WTC11 (cell line): ENCODE results near the gene TFF3.

ENCODE experiments used
- CREB1 ChIP-seq: sonication (generic); formaldehyde crosslinking; IDR thresholded peaks from 2 replicates; pipeline ENCODE4 v1.8.0; 2023; ENCODE audit warnings: mild to moderate bottlenecking, missing genetic modification reagents
- CTCF ChIP-seq: fragments of 200-600 bp; IDR thresholded peaks from 2 replicates; pipeline ENCODE4 v1.8.0; 2022; ENCODE audit warnings: antibody characterized with exemption
- E2F1 ChIP-seq: sonication (generic); formaldehyde crosslinking; IDR thresholded peaks from 2 replicates; pipeline ENCODE4 v1.8.0; 2022; ENCODE audit warnings: mild to moderate bottlenecking, missing genetic modification reagents
- FOXK1 ChIP-seq: sonication (generic); formaldehyde crosslinking; IDR thresholded peaks from 2 replicates; pipeline ENCODE4 v1.8.0; 2022; ENCODE audit warnings: mild to moderate bottlenecking, moderate library complexity, missing genetic modification reagents
- KAT7 ChIP-seq: sonication (generic); formaldehyde crosslinking; IDR thresholded peaks from 2 replicates; pipeline ENCODE4 v1.8.1; 2023; ENCODE audit warnings: missing genetic modification reagents, mild to moderate bottlenecking, borderline replicate concordance
- MAX ChIP-seq: sonication (generic); formaldehyde crosslinking; IDR thresholded peaks from 2 replicates; pipeline ENCODE4 v1.8.0; 2022; ENCODE audit warnings: mild to moderate bottlenecking, missing genetic modification reagents
- PREB ChIP-seq: sonication (generic); formaldehyde crosslinking; IDR thresholded peaks from 2 replicates; pipeline ENCODE4 v1.8.1; 2022; ENCODE audit warnings: mild to moderate bottlenecking, missing genetic modification reagents, moderate library complexity, borderline replicate concordance
- SMAD3 ChIP-seq: sonication (generic); formaldehyde crosslinking; IDR thresholded peaks from 2 replicates; pipeline ENCODE4 v1.8.0; 2022; ENCODE audit warnings: missing genetic modification reagents, mild to moderate bottlenecking, borderline replicate concordance
- SP1 ChIP-seq: sonication (generic); formaldehyde crosslinking; conservative IDR thresholded peaks from 2 replicates; pipeline ENCODE4 v1.8.1; 2022; ENCODE audit warnings: missing genetic modification reagents
- TEAD1 ChIP-seq: sonication (generic); formaldehyde crosslinking; IDR thresholded peaks from 2 replicates; pipeline ENCODE4 v1.8.0; 2022; ENCODE audit warnings: mild to moderate bottlenecking, missing genetic modification reagents
- ZBTB21 ChIP-seq: sonication (generic); formaldehyde crosslinking; IDR thresholded peaks from 2 replicates; pipeline ENCODE4 v1.8.1; 2023; ENCODE audit warnings: mild to moderate bottlenecking, missing genetic modification reagents, borderline replicate concordance
- ZNF512 ChIP-seq: sonication (generic); formaldehyde crosslinking; IDR thresholded peaks from 2 replicates; pipeline ENCODE4 v1.8.1; 2022; ENCODE audit warnings: missing genetic modification reagents, borderline replicate concordance
- TF ChIP-seq, protein P1 (sequence below): sonication (generic); formaldehyde crosslinking; IDR thresholded peaks from 2 replicates; pipeline ENCODE4 v1.8.1; 2023; ENCODE audit warnings: mild to moderate bottlenecking, moderate library complexity, missing genetic modification reagents
- TF ChIP-seq, protein P2 (sequence below): sonication (generic); formaldehyde crosslinking; IDR thresholded peaks from 2 replicates; pipeline ENCODE4 v1.8.1; 2022; ENCODE audit warnings: low read depth, mild to moderate bottlenecking, moderate library complexity, missing genetic modification reagents, borderline replicate concordance

- no peak for TF ChIP-seq FOXK1 (CRISPR knock-in tag)
- TF ChIP-seq CTCF, result no peak
- TF ChIP-seq, protein P1, sequence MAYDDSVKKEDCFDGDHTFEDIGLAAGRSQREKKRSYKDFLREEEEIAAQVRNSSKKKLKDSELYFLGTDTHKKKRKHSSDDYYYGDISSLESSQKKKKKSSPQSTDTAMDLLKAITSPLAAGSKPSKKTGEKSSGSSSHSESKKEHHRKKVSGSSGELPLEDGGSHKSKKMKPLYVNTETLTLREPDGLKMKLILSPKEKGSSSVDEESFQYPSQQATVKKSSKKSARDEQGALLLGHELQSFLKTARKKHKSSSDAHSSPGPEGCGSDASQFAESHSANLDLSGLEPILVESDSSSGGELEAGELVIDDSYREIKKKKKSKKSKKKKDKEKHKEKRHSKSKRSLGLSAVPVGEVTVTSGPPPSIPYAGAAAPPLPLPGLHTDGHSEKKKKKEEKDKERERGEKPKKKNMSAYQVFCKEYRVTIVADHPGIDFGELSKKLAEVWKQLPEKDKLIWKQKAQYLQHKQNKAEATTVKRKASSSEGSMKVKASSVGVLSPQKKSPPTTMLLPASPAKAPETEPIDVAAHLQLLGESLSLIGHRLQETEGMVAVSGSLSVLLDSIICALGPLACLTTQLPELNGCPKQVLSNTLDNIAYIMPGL, result no peak
- TF ChIP-seq MAX (CRISPR knock-in tag), result no peak
- TF ChIP-seq ZBTB21 (CRISPR knock-in tag), result no peak
- no peak for TF ChIP-seq TEAD1
- TF ChIP-seq CREB1 (CRISPR knock-in tag), result no peak
- no peak for TF ChIP-seq PREB (CRISPR knock-in tag)
- TF ChIP-seq SMAD3 (CRISPR knock-in tag), result no peak
- TF ChIP-seq SP1 (CRISPR knock-in tag), result no peak
- TF ChIP-seq, protein P2, sequence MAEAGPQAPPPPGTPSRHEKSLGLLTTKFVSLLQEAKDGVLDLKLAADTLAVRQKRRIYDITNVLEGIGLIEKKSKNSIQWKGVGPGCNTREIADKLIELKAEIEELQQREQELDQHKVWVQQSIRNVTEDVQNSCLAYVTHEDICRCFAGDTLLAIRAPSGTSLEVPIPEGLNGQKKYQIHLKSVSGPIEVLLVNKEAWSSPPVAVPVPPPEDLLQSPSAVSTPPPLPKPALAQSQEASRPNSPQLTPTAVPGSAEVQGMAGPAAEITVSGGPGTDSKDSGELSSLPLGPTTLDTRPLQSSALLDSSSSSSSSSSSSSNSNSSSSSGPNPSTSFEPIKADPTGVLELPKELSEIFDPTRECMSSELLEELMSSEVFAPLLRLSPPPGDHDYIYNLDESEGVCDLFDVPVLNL, result no peak
- no peak for TF ChIP-seq KAT7 (CRISPR knock-in tag)
- no peak for TF ChIP-seq ZNF512 (CRISPR knock-in tag)
- no peak for TF ChIP-seq E2F1 (CRISPR knock-in tag)
These were observed 47.5 kb upstream of the TFF3 start for GRCh38 chr21:42362700-42363099.
